NB4 (cell line): ENCODE data around the gene ENPP3.

Experiments used
- DNase-seq: peaks from one replicate; pipeline ENCODE4 v3.0.0; 2010; ENCODE audit warnings: low read depth
- H3K4me3 ChIP-seq: one replicate; pipeline ENCODE4 v1.5.1; 2011; ENCODE audit warnings: mild to moderate bottlenecking, low read depth, low read length, moderate library complexity
- MAX ChIP-seq: IDR thresholded peaks from 2 replicates; pipeline ENCODE4 v1.6.1; 2011; ENCODE audit warnings: low read depth, low read length
- MYC ChIP-seq: IDR thresholded peaks from 2 replicates; pipeline ENCODE4 v1.6.1; 2011; ENCODE audit warnings: low read depth, low read length
- POLR2A ChIP-seq: IDR thresholded peaks from 2 replicates; pipeline ENCODE4 v1.6.1; 2011; ENCODE audit warnings: mild to moderate bottlenecking; ENCODE audit not compliant: insufficient read length; ENCODE audit errors: extremely low read depth
- TF ChIP-seq, protein P1 (sequence below): IDR thresholded peaks from one replicate; pipeline ENCODE4 v1.5.1; 2012; ENCODE audit warnings: low read depth, low read length

ENPP3 gene

DNA sequence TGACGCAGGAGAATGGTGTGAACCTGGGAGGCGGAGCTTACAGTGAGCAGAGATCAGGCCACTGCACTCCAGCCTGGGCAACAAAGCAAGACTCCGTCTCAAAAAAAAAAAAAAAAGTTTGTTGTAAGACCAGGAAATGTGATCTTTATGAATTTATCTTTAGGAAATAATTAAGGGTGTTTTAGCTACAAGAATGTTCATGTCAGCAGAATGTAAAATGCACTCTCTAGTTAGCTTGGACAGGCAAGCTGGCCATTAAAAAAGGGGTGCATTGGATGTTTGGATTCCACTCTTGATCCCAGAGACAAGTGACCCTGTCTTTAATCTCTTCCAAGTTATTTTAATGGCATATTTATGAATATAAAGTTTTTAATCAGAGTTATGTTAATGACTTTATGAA lies 19.6 kb downstream of the ENPP3 start:
- no peak overlapping the region for H3K4me3 ChIP-seq
- TF ChIP-seq POLR2A (no peak), MAX (no peak), MYC (no peak)
- TF ChIP-seq, protein P1, sequence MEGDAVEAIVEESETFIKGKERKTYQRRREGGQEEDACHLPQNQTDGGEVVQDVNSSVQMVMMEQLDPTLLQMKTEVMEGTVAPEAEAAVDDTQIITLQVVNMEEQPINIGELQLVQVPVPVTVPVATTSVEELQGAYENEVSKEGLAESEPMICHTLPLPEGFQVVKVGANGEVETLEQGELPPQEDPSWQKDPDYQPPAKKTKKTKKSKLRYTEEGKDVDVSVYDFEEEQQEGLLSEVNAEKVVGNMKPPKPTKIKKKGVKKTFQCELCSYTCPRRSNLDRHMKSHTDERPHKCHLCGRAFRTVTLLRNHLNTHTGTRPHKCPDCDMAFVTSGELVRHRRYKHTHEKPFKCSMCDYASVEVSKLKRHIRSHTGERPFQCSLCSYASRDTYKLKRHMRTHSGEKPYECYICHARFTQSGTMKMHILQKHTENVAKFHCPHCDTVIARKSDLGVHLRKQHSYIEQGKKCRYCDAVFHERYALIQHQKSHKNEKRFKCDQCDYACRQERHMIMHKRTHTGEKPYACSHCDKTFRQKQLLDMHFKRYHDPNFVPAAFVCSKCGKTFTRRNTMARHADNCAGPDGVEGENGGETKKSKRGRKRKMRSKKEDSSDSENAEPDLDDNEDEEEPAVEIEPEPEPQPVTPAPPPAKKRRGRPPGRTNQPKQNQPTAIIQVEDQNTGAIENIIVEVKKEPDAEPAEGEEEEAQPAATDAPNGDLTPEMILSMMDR = no peak
- DNase-seq = no peak

DNA sequence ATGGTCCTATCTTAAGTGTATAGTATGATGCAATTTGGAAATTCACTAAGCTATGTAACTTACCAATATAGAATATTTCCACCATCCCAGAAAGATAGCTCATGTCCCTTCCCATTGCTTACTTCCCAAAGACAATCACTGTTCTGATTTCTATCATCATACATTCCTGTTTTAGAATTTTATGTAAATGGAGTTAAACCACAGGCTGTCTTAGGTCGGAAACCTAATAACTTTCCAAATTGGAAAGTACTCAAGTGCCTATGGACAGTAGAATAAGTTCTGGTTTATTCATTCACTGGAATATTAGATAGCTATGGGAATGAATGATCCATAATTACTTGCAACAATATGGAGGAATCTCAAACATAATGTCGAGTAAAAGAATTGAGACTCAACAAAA lies 20.1 kb downstream of the ENPP3 start:
- no peak overlapping the region for H3K4me3 ChIP-seq
- DNase-seq = no peak
- TF ChIP-seq POLR2A (no peak), MYC (no peak), MAX (no peak)
- TF ChIP-seq, protein P1 = no peak

- H3K4me3 ChIP-seq = no peak overlapping the region
- DNase-seq = peak; percentile 68
- no peak for TF ChIP-seq POLR2A
- TF ChIP-seq MYC = no peak
- TF ChIP-seq MAX = no peak
- TF ChIP-seq, protein P1 = no peak
These were observed 20.6 kb downstream of the ENPP3 start for GRCh38 chr6:131657630-131658111.

GRCh38 chr6:131658287-131658686 lies 21.2 kb downstream of the ENPP3 start:
- TF ChIP-seq, protein P1 = no peak
- TF ChIP-seq MAX (no peak), POLR2A (no peak), MYC (no peak)
- no peak overlapping the region for H3K4me3 ChIP-seq
- DNase-seq = no peak

GRCh38 chr6:131660195-131660594 lies 23.1 kb downstream of the ENPP3 start:
- peak; percentile 87 for DNase-seq
- no peak for TF ChIP-seq POLR2A
- TF ChIP-seq, protein P1 = no peak
- TF ChIP-seq MAX = peak; percentile 35; the same call in 1 of the 2 replicates
- no peak for TF ChIP-seq MYC
- H3K4me3 ChIP-seq = no peak overlapping the region
